LNCaP clone FGC (cell line): Measurements from ENCODE around the gene HARBI1.

Source experiments
- DNase-seq: peaks from one replicate; pipeline ENCODE4 v3.0.0-alpha.2; 2011; ENCODE audit warnings: low read depth
- H3K4me3 ChIP-seq: 2 replicates; pipeline ENCODE4 v1.5.1; 2011; ENCODE audit warnings: mild to moderate bottlenecking, low read depth, low read length, control low read depth
- TF ChIP-seq, protein P1 (sequence below): IDR thresholded peaks from 2 replicates; pipeline ENCODE4 v1.5.1; 2012; ENCODE audit warnings: mild to moderate bottlenecking; ENCODE audit not compliant: control insufficient read depth, insufficient read depth; ENCODE audit errors: extremely low read depth

The HARBI1 gene

DNA sequence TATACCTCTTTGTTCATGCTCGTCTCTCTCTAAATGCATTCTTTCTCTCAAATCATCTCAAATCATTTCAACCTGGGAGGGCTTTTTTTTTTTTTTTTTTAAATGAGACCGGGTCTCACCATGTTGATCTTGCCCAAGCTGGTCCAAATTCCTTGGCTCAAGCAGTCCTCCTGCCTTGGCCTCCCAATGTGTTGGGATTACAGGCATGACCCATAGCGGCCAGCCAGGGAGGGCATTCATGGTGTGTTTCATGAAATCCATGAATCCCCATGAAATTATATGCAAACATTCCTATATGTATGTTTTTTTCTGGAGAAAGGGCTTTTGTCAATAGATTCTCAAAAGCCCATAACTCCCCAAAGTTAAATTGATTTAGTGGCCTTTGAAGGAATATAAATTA is 26.5 kb upstream of the HARBI1 start:
- TF ChIP-seq, protein P1, sequence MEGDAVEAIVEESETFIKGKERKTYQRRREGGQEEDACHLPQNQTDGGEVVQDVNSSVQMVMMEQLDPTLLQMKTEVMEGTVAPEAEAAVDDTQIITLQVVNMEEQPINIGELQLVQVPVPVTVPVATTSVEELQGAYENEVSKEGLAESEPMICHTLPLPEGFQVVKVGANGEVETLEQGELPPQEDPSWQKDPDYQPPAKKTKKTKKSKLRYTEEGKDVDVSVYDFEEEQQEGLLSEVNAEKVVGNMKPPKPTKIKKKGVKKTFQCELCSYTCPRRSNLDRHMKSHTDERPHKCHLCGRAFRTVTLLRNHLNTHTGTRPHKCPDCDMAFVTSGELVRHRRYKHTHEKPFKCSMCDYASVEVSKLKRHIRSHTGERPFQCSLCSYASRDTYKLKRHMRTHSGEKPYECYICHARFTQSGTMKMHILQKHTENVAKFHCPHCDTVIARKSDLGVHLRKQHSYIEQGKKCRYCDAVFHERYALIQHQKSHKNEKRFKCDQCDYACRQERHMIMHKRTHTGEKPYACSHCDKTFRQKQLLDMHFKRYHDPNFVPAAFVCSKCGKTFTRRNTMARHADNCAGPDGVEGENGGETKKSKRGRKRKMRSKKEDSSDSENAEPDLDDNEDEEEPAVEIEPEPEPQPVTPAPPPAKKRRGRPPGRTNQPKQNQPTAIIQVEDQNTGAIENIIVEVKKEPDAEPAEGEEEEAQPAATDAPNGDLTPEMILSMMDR = no peak

DNA sequence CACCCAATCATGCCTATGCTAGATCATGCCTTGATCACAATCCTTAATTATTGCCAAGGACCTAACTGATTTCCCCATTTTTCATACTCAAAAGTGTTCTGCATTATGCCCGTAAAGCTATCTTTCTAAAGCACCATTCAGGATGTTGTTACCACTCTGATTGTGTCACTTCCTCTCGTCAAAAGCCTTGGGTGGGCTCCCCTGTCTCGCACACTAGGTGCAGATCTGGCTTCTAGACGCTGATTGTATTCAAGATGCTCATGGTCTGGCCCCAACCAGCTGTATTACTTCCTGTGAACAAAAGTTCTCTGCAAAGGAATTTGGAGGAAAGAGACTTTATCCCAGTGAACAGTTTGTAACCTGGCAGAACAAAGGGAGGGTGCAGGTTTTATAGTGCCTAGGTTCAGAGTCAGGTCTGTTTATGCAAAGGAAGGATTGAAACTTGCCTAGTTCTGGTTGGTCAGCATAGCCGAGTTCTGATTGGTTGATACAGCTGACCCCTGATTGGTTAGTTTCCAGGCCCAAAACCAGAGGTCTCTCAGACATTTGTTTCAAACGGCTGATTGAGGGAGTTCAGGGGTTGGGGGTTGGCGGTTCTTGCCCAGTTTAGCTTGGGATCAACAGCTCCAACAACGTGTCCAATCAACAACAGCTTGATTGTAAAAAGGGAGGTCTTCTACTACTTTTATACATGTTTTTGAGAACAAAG is 25.8 kb upstream of the HARBI1 start:
- TF ChIP-seq, protein P1 = no peak

More for the DNA sequence above, 26.5 kb upstream of the HARBI1 start:
- DNase-seq = no peak
- H3K4me3 ChIP-seq = no peak overlapping the region

DNA sequence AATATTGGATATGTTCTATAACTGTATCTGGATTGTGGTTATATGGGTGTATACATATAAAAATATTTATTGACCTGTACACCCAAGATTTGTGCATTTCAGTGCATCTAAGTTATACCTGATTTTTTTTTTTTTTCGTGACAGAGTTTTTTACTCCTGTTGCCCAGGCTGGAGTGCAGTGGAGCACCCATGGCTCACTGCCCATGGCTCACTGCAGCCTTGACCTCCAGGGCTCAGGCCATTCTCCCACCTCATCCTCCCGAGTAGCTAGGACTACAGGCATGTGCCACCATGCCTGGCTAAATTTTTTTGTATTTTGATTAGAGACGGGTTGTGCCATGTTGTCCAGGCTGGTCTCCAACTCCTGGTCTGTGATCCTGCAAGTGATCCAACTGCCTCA is 24.6 kb upstream of the HARBI1 start:
- no peak overlapping the region for H3K4me3 ChIP-seq
- TF ChIP-seq, protein P1 = no peak
- no peak for DNase-seq

More for the DNA sequence above, 25.8 kb upstream of the HARBI1 start:
- no peak for DNase-seq
- H3K4me3 ChIP-seq = no peak overlapping the region

DNA sequence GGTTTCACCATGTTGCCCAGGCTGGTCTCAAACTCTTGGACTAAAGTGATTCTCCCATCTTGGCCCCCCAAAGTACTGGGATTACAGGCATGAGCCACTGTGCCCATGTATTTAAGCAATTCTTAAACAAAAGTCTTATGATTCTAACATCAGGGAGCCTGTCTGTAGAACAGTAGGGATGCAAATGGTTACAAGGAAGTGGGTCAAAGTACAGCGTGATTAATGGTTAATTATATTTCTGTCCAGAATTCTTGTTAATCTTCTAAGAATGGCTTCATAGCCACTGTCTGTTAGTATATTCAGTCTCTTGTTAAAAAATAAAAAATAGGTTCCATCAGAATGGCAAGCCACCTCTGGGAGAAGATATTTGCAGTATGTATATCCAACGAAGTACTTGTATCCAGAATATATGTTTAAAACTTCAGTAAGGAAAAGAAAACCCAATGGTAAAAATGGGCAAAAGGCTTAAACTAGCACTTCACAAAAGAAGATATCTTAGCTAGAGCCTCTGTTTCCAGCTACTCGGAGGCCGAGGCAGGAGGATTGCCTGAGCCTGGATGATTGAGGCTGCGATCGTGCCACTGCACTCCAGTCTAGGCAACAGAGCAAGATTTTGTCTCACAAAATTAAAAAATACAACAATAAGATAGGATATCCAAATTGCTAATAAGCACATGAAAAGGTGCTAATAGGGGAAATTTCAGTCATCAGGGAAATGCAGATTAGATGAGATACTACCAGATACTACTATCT is 23.2 kb upstream of the HARBI1 start:
- TF ChIP-seq, protein P1 = no peak
- no peak for DNase-seq
- H3K4me3 ChIP-seq = no peak overlapping the region

DNA sequence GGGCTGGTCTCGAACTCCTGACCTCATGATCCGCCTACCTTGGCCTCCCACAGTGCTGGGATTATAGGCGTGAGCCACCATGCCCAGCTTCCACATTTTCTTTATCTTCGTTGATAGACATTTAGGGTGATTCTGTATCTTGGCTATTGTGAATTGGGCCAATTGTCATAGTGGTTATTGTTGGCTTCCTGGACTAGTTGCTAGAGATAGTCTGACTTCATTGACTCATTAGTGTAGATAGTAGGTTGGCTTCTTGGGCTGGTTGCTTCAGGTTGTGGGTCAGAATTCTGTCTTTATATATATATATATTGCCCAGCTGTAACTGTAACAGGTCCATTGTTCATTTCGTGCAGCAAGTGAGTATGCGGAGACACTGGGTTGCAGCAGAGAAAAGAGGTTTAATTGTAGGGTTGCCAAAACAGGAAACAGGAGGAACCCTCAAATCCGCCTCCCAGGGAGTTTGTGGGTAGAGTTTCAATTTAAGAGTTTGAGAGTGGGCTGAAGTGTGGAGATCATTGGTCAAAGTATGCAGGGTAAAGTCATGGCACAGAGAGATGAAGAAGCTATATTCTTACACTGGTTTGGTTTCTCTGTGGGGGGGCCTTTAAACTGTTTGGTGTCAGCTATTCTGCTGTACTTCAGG is 22.3 kb upstream of the HARBI1 start:
- H3K4me3 ChIP-seq = no peak overlapping the region
- TF ChIP-seq, protein P1 = no peak
- DNase-seq = no peak

DNA sequence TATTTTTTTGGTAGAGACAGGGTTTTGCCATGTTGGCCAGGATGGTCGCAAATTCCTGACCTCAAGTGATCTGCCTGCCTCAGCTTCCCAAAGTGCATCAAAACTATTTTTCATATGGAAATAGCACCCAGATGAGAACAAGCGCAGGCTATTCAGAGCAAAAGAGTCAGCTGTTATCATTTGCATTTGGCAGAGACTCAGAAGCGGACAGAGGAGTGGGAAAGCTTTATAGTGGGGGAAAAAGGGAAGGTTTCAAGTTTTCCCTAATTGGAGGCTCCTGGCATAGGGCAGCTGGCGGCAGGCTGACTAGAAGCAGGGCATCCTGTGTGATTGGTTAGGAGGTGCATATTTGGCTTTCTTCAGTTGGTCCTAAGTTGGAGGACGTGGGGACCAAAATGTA is 20.5 kb upstream of the HARBI1 start:
- no peak for DNase-seq
- H3K4me3 ChIP-seq = no peak overlapping the region
- TF ChIP-seq, protein P1 = no peak
